H9 (cell line): ENCODE measurements around the gene GALNT10. TPM values are rescaled to one million over a fixed set of nuclear protein-coding genes. Genes with fewer than 3 reads are reported as not detected.

Experiments used
- DNase-seq: peaks from one replicate; pipeline ENCODE4 v3.0.0-alpha.2; 2017
- H2AFZ ChIP-seq: one replicate; pipeline ENCODE4 v1.6.1; 2013; ENCODE audit warnings: mild to moderate bottlenecking, low read length, control low read depth, moderate library complexity
- H2AK5ac ChIP-seq: 2 replicates; pipeline ENCODE4 v1.6.1; 2013; ENCODE audit warnings: low read length, control low read depth, mixed read lengths; ENCODE audit not compliant: insufficient read length
- H2BK120ac ChIP-seq: one replicate; pipeline ENCODE4 v1.6.1; 2013; ENCODE audit warnings: low read depth, mild to moderate bottlenecking, low read length, control low read depth, inconsistent platforms; ENCODE audit not compliant: poor library complexity, severe bottlenecking
- H2BK12ac ChIP-seq: 2 replicates; pipeline ENCODE4 v1.6.1; 2013; ENCODE audit warnings: low read length, control low read depth, mixed read lengths, low read depth; ENCODE audit not compliant: insufficient read length
- H2BK15ac ChIP-seq: 2 replicates; pipeline ENCODE4 v1.6.1; 2013; ENCODE audit warnings: low read depth, low read length, control low read depth
- H2BK20ac ChIP-seq: one replicate; pipeline ENCODE4 v1.6.1; 2013; ENCODE audit warnings: low read depth, mild to moderate bottlenecking, low read length, control low read depth, inconsistent platforms; ENCODE audit not compliant: poor library complexity, severe bottlenecking
- H2BK5ac ChIP-seq: 2 replicates; pipeline ENCODE4 v1.6.1; 2013; ENCODE audit warnings: low read length, control low read depth, mixed read lengths; ENCODE audit not compliant: insufficient read length
- H3K14ac ChIP-seq: 2 replicates; pipeline ENCODE4 v1.6.1; 2013; ENCODE audit warnings: low read length, control low read depth; ENCODE audit not compliant: insufficient read depth
- H3K18ac ChIP-seq: 2 replicates; pipeline ENCODE4 v1.6.1; 2013; ENCODE audit warnings: low read depth, mild to moderate bottlenecking, mixed read lengths, low read length, control low read depth; ENCODE audit not compliant: insufficient read length
- H3K23ac ChIP-seq: 2 replicates; pipeline ENCODE4 v1.6.1; 2013; ENCODE audit warnings: low read length, control low read depth, mixed read lengths, low read depth; ENCODE audit not compliant: insufficient read length
- H3K23me2 ChIP-seq: 2 replicates; pipeline ENCODE4 v1.6.1; 2013; ENCODE audit warnings: low read depth, mild to moderate bottlenecking, mixed read lengths, low read length, control low read depth; ENCODE audit not compliant: insufficient read length, poor library complexity, severe bottlenecking
- H3K27ac ChIP-seq: 2 replicates; pipeline ENCODE4 v1.5.1; 2013; ENCODE audit warnings: low read length, control low read depth, mixed read lengths, low read depth; ENCODE audit not compliant: insufficient read length
- H3K27me3 ChIP-seq: 2 replicates; pipeline ENCODE4 v1.6.1; 2013; ENCODE audit warnings: low read length, control low read depth, inconsistent platforms; ENCODE audit not compliant: insufficient read depth
- H3K4ac ChIP-seq: 2 replicates; pipeline ENCODE4 v1.6.1; 2013; ENCODE audit warnings: low read depth, mild to moderate bottlenecking, control low read depth, inconsistent platforms, low read length, moderate library complexity
- H3K4me1 ChIP-seq: 2 replicates; pipeline ENCODE4 v1.6.1; 2013; ENCODE audit warnings: low read length, control low read depth, inconsistent platforms; ENCODE audit not compliant: insufficient read depth
- H3K4me2 ChIP-seq: 2 replicates; pipeline ENCODE4 v1.6.1; 2013; ENCODE audit warnings: low read length, control low read depth, mixed read lengths; ENCODE audit not compliant: insufficient read length, insufficient read depth
- H3K56ac ChIP-seq: 2 replicates; pipeline ENCODE4 v1.6.1; 2013; ENCODE audit warnings: low read depth, mild to moderate bottlenecking, mixed read lengths, low read length, control low read depth; ENCODE audit not compliant: insufficient read length
- H3K79me1 ChIP-seq: 2 replicates; pipeline ENCODE4 v1.6.1; 2013; ENCODE audit warnings: low read depth, mild to moderate bottlenecking, moderate library complexity, low read length, control low read depth, inconsistent platforms; ENCODE audit not compliant: insufficient read depth, poor library complexity, severe bottlenecking
- H3K79me2 ChIP-seq: 2 replicates; pipeline ENCODE4 v1.6.1; 2013; ENCODE audit warnings: low read length, control low read depth, inconsistent platforms; ENCODE audit not compliant: insufficient read depth
- H3K9ac ChIP-seq: 2 replicates; pipeline ENCODE4 v1.6.1; 2013; ENCODE audit warnings: low read length, control low read depth, mixed read lengths; ENCODE audit not compliant: insufficient read length; ENCODE audit errors: extremely low read depth
- H3K9me3 ChIP-seq: one replicate; pipeline ENCODE4 v1.6.1; 2013; ENCODE audit warnings: low read depth, low read length, inconsistent platforms; ENCODE audit not compliant: control insufficient read depth
- H3T11ph ChIP-seq: one replicate; pipeline ENCODE4 v1.6.1; 2013; ENCODE audit warnings: mild to moderate bottlenecking, low read length, control low read depth, inconsistent platforms
- H4K20me1 ChIP-seq: one replicate; pipeline ENCODE4 v1.6.1; 2013; ENCODE audit not compliant: control insufficient read depth, insufficient read length, insufficient read depth
- H4K5ac ChIP-seq: 2 replicates; pipeline ENCODE4 v1.6.1; 2013; ENCODE audit warnings: low read depth, mild to moderate bottlenecking, mixed read lengths, low read length, control low read depth; ENCODE audit not compliant: insufficient read length
- H4K8ac ChIP-seq: replicated peaks from 2 replicates; pipeline ENCODE4 v1.6.1; 2013; ENCODE audit warnings: low read length, control low read depth, mixed read lengths, low read depth; ENCODE audit not compliant: insufficient read length
- H4K91ac ChIP-seq: 2 replicates; pipeline ENCODE4 v1.6.1; 2013; ENCODE audit warnings: low read depth, mild to moderate bottlenecking, moderate library complexity, mixed read lengths, low read length, control low read depth; ENCODE audit not compliant: insufficient read length
- H3K27ac Mint-ChIP-seq, 3 experiments: 2 replicates in 2 of 3; 3 replicates in 1 of 3; pipeline ENCODE4 v1.8.0; 2020 to 2021; ENCODE audit warnings: mixed read lengths in 3 of 3, mild to moderate bottlenecking in 1 of 3, moderate library complexity in 1 of 3
- H3K27me3 Mint-ChIP-seq: 2 replicates; pipeline ENCODE4 v1.8.0; 2021; ENCODE audit warnings: low read depth, mild to moderate bottlenecking, moderate library complexity, mixed read lengths
- H3K36me3 Mint-ChIP-seq, 3 experiments: 2 replicates in 2 of 3; 3 replicates in 1 of 3; pipeline ENCODE4 v1.8.0; 2020 to 2021; ENCODE audit warnings: low read depth in 3 of 3, mixed read lengths in 3 of 3; ENCODE audit not compliant: insufficient read depth in 1 of 3
- H3K4me1 Mint-ChIP-seq, 2 experiments: 2 replicates each; pipeline ENCODE4 v1.8.0; 2020; ENCODE audit warnings: mixed read lengths in 2 of 2
- H3K4me3 Mint-ChIP-seq, 2 experiments: 2 replicates in 1 of 2; 3 replicates in 1 of 2; pipeline ENCODE4 v1.8.0; 2020 to 2021; ENCODE audit warnings: mild to moderate bottlenecking in 2 of 2, mixed read lengths in 2 of 2, moderate library complexity in 1 of 2
- H3K9me3 Mint-ChIP-seq, 2 experiments: 2 replicates in 1 of 2; 3 replicates in 1 of 2; pipeline ENCODE4 v1.8.0; 2020; ENCODE audit warnings: mild to moderate bottlenecking in 2 of 2, mixed read lengths in 2 of 2, moderate library complexity in 1 of 2
- WGBS: extraction: QIAGEN DNeasy Blood & Tissue Kit; methylation state at CpG from one replicate; pipeline ENCODE4 v1.1.7; 2013; ENCODE audit warnings: missing lambda C conversion rate, low lambda C conversion rate, mixed read lengths; ENCODE audit not compliant: insufficient read length; ENCODE audit errors: extremely low coverage; 5-methylcytosine and 5-hydroxymethylcytosine counted together
- total RNA-seq: library from RNA; stranded (reverse); gene quantifications from 2 replicates; pipeline ENCODE4 v1.2.1, GENCODE V29; 2021
- TF ChIP-seq, protein P1 (sequence below): fragments of 200-600 bp; sonication (generic); conservative IDR thresholded peaks from 3 replicates; pipeline ENCODE4 v1.8.0; 2021; ENCODE audit warnings: antibody characterized with exemption, mild to moderate bottlenecking

GALNT10 gene
- total RNA-seq, 1 experiment from 2014 or later = 15.4 TPM

- Histone ChIP-seq H3K23me2 (no peaks in the 10 kb centered on the region), H3K27ac (no peak overlapping the region), H3K4me2 (no peak overlapping the region), H2BK20ac (no peak overlapping the region), H2BK5ac (no peak overlapping the region), H2BK15ac (no peak overlapping the region), H3K79me1 (no peaks in the 10 kb centered on the region), H3K4ac (no peak overlapping the region), H4K20me1 (no peaks in the 10 kb centered on the region), H3K56ac (no peak overlapping the region), H3T11ph (no peak overlapping the region), H3K14ac (no peak overlapping the region), H3K18ac (no peak overlapping the region), H3K9me3 (no peaks in the 10 kb centered on the region), H3K23ac (no peak overlapping the region), H4K8ac (no peak overlapping the region), H3K9ac (no peak overlapping the region), H3K27me3 (no peaks in the 10 kb centered on the region), H2BK12ac (no peak overlapping the region), H2AK5ac (no peak overlapping the region), H4K91ac (no peak overlapping the region), H4K5ac (no peak overlapping the region), H2BK120ac (no peak overlapping the region), H3K79me2 (no peaks in the 10 kb centered on the region), H3K4me1 (no peaks in the 10 kb centered on the region), H2AFZ (no peak overlapping the region)
- H3K27ac Mint-ChIP-seq = no peak overlapping the region
- no peaks in the 10 kb centered on the region for H3K4me1 Mint-ChIP-seq
- H3K27me3 Mint-ChIP-seq = no peaks in the 10 kb centered on the region; the same call in 1 of the 2 replicates
- no peak overlapping the region for H3K4me3 Mint-ChIP-seq
- no peak for DNase-seq
- WGBS = no CpG with 5 or more reads among the region's 4 CpGs
- H3K36me3 Mint-ChIP-seq = peaks cover 0 to 5% (median 4%) of the 10 kb centered on the region in 3 experiments; a peak in 5 of 7 replicates
- TF ChIP-seq, protein P1, sequence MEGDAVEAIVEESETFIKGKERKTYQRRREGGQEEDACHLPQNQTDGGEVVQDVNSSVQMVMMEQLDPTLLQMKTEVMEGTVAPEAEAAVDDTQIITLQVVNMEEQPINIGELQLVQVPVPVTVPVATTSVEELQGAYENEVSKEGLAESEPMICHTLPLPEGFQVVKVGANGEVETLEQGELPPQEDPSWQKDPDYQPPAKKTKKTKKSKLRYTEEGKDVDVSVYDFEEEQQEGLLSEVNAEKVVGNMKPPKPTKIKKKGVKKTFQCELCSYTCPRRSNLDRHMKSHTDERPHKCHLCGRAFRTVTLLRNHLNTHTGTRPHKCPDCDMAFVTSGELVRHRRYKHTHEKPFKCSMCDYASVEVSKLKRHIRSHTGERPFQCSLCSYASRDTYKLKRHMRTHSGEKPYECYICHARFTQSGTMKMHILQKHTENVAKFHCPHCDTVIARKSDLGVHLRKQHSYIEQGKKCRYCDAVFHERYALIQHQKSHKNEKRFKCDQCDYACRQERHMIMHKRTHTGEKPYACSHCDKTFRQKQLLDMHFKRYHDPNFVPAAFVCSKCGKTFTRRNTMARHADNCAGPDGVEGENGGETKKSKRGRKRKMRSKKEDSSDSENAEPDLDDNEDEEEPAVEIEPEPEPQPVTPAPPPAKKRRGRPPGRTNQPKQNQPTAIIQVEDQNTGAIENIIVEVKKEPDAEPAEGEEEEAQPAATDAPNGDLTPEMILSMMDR = no peak
- peaks cover 0 to 6% of the 10 kb centered on the region in 2 experiments; a peak in 2 of 5 replicates for H3K9me3 Mint-ChIP-seq
Observed at GRCh38 chr5:154430466-154430865, 239.9 kb downstream of the GALNT10 start.
